ENCODE results near the gene MITF. TPM values are rescaled to one million over a fixed set of nuclear protein-coding genes. Genes with fewer than 3 reads are reported as not detected.

MITF gene
- total RNA-seq, 1 experiment from 2014 or later, result 4.3 TPM

GRCh38 chr3:69921651-69922050, 182.4 kb downstream of the MITF start:
- intact Hi-C loops (cut with micrococcal nuclease; ENCODE audit: unreplicated experiment), result no loop called here
- no peaks in the 10 kb centered on the region for H3K4me1 ChIP-seq
- no peaks in the 10 kb centered on the region for H3K36me3 Mint-ChIP-seq (ENCODE audit: insufficient read depth, unreplicated experiment)
- no peaks in the 10 kb centered on the region for H3K27me3 Mint-ChIP-seq (ENCODE audit: insufficient read depth, unreplicated experiment)
- no peak overlapping the region for H3K27ac Mint-ChIP-seq (ENCODE audit: unreplicated experiment)
- no peaks in the 10 kb centered on the region for H3K36me3 ChIP-seq (ENCODE audit: control insufficient read depth, insufficient read depth, low read length)
- CTCF ChIA-PET, result no interaction called here
- no peak overlapping the region for H3K4me3 ChIP-seq (ENCODE audit: low read depth, low read length)
- no peak for TF ChIP-seq CTCF (IDR thresholded peaks at IDR 0.05; ENCODE audit: insufficient read depth in 1 of 2, low read depth in 1 of 2, low read length in 1 of 2, severe bottlenecking in 1 of 2, unreplicated experiment in 1 of 2)
- DNase-seq, result no peak
- H3K4me1 Mint-ChIP-seq (ENCODE audit: low read depth, unreplicated experiment), result no peaks in the 10 kb centered on the region
- no peaks in the 10 kb centered on the region for H3K9me3 Mint-ChIP-seq (ENCODE audit: unreplicated experiment)
- no peak overlapping the region for H3K4me3 Mint-ChIP-seq (ENCODE audit: unreplicated experiment)
- no peaks in the 10 kb centered on the region for H3K9me3 ChIP-seq
- H3K27me3 ChIP-seq (replicated peaks; ENCODE audit: control insufficient read depth, insufficient read depth, low read length), result no peaks in the 10 kb centered on the region
- BruUV-seq (replicated peaks), result no TSS peak
- POLR2A ChIA-PET, result no interaction called here

- Mint-ChIP-seq H3K9me3 (ENCODE audit: unreplicated experiment) (no peaks in the 10 kb centered on the region), H3K27me3 (ENCODE audit: insufficient read depth, unreplicated experiment) (no peaks in the 10 kb centered on the region), H3K27ac (ENCODE audit: unreplicated experiment) (no peak overlapping the region), H3K4me1 (ENCODE audit: low read depth, unreplicated experiment) (no peaks in the 10 kb centered on the region), H3K36me3 (ENCODE audit: insufficient read depth, unreplicated experiment) (no peaks in the 10 kb centered on the region), H3K4me3 (ENCODE audit: unreplicated experiment) (no peak overlapping the region)
- H3K27me3 ChIP-seq (replicated peaks; ENCODE audit: control insufficient read depth, insufficient read depth, low read length), result no peaks in the 10 kb centered on the region
- intact Hi-C loops (cut with micrococcal nuclease; ENCODE audit: unreplicated experiment), result no loop called here
- no peak overlapping the region for H3K4me3 ChIP-seq (ENCODE audit: low read depth, low read length)
- H3K4me1 ChIP-seq, result no peaks in the 10 kb centered on the region
- H3K9me3 ChIP-seq, result no peaks in the 10 kb centered on the region
- DNase-seq, result no peak
- no peak for TF ChIP-seq CTCF (IDR thresholded peaks at IDR 0.05; ENCODE audit: insufficient read depth in 1 of 2, low read depth in 1 of 2, low read length in 1 of 2, severe bottlenecking in 1 of 2, unreplicated experiment in 1 of 2)
- POLR2A ChIA-PET, result no interaction called here
- BruUV-seq (replicated peaks), result no TSS peak
- CTCF ChIA-PET, result no interaction called here
- no peaks in the 10 kb centered on the region for H3K36me3 ChIP-seq (ENCODE audit: control insufficient read depth, insufficient read depth, low read length)
Measured at GRCh38 chr3:69922521-69923000, 183.3 kb downstream of the MITF start.

GRCh38 chr3:69925506-69925905, 186.2 kb downstream of the MITF start:
- Histone ChIP-seq H3K9me3 (no peaks in the 10 kb centered on the region), H3K36me3 (ENCODE audit: control insufficient read depth, insufficient read depth, low read length) (no peaks in the 10 kb centered on the region), H3K4me3 (ENCODE audit: low read depth, low read length) (no peak overlapping the region), H3K4me1 (no peaks in the 10 kb centered on the region), H3K27me3 (replicated peaks; ENCODE audit: control insufficient read depth, insufficient read depth, low read length) (no peaks in the 10 kb centered on the region)
- Mint-ChIP-seq H3K4me3 (ENCODE audit: unreplicated experiment) (no peak overlapping the region), H3K27ac (ENCODE audit: unreplicated experiment) (no peak overlapping the region), H3K9me3 (ENCODE audit: unreplicated experiment) (no peaks in the 10 kb centered on the region), H3K27me3 (ENCODE audit: insufficient read depth, unreplicated experiment) (peaks cover 2% of the 10 kb centered on the region), H3K4me1 (ENCODE audit: low read depth, unreplicated experiment) (no peaks in the 10 kb centered on the region), H3K36me3 (ENCODE audit: insufficient read depth, unreplicated experiment) (no peaks in the 10 kb centered on the region)
- intact Hi-C loops (cut with micrococcal nuclease; ENCODE audit: unreplicated experiment), result no loop called here
- no peak for TF ChIP-seq CTCF (IDR thresholded peaks at IDR 0.05; ENCODE audit: insufficient read depth in 1 of 2, low read depth in 1 of 2, low read length in 1 of 2, severe bottlenecking in 1 of 2, unreplicated experiment in 1 of 2)
- DNase-seq, result no peak
- ChIA-PET CTCF (no interaction called here), POLR2A (no interaction called here)
- no TSS peak for BruUV-seq (replicated peaks)

Measured in Caco-2 (cell line).